D721Med (cell line): Measurements from ENCODE around the gene RHBDD3.

Source experiments
- DNase-seq: peaks from one replicate; pipeline ENCODE4 v3.0.0; 2011; ENCODE audit warnings: low spot score; ENCODE audit not compliant: insufficient read length
- FAIRE-seq: peaks from 2 replicates; lab custom pipeline; 2011; peaks lifted over from hg19 to GRCh38; lab: Jason Lieb, UNC
- CTCF ChIP-seq: IDR thresholded peaks from 2 replicates; pipeline ENCODE4 v1.5.1; 2012; ENCODE audit warnings: mild to moderate bottlenecking, control low read depth; ENCODE audit not compliant: insufficient read depth; ENCODE audit errors: missing control alignments

Gene RHBDD3

GRCh38 chr22:29268511-29269229, 889 bp upstream of the RHBDD3 start:
- TF ChIP-seq CTCF, result no peak
- no peak for DNase-seq
- FAIRE-seq, result no peak

DNA sequence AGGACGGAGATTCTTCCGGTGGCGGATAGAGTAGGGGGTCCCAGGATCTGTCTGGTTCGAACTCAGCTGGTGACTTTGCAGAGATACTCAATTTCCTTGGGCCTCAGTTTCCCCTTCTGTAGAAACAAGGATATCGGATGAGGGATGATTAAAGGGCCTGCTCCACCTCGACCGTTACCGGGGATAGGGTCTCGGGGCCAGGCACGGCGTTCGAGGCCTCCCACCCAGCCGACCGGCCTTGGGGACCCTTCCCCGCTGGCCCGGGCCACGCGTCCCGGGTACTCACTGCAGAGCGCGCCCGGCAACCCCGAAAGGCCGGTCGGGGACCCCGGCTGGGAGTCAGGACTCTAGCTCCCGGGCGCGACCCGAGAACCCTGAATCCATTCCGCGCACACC, 321 bp downstream of the RHBDD3 start:
- no peak for FAIRE-seq
- no peak for DNase-seq
- TF ChIP-seq CTCF, result no peak

- no peak for TF ChIP-seq CTCF
- no peak for DNase-seq
- FAIRE-seq, result no peak
Observed at GRCh38 chr22:29266564-29267461, 968 bp downstream of the RHBDD3 start.

DNA sequence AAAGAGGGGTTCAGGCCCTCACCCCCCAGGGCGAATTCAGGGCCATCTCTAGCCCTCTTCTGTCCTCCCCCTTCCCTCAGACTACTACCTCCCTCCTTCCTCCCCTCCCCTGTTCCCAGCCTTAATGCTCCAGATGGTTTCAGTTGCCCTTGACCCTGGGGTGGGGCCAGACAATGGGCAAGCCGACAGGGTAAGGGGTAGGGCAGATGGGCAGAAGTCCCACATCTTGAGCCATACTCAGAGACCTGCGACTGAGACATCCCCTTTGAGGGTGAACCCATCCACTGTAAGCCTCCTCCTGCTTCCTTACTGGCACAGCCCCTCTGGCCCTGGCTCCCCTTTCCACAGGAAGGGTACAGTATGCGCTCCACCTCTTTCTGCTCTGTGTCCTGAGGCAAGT, 1.9 kb downstream of the RHBDD3 start:
- TF ChIP-seq CTCF, result no peak
- FAIRE-seq (no peak), DNase-seq (no peak)

DNA sequence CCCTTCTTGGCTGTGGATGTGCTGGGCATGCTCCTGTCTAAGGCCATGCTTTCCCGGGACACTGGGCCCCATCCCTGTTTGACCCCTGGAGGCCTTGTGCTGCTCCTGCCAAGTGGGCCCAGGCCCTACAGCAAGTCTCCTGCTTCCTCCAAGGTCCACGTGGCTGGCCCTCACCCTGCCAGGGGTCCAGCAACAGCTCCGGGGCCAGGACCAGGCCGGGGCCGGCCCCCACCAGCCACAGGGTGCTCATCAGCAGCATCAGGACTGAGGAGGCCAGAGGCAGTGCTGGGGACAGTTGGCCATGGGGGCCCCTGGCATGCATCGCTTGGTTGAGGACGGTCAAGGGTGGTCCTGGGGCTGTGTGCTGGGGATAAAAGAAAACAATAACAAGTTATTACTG, 2.5 kb downstream of the RHBDD3 start:
- FAIRE-seq, result no peak
- DNase-seq, result no peak
- TF ChIP-seq CTCF, result no peak

GRCh38 chr22:29263791-29264276, 3.9 kb downstream of the RHBDD3 start:
- FAIRE-seq, result no peak
- no peak for DNase-seq
- no peak for TF ChIP-seq CTCF
